ENCODE data around the gene MYBPHL.

MYBPHL gene

DNA sequence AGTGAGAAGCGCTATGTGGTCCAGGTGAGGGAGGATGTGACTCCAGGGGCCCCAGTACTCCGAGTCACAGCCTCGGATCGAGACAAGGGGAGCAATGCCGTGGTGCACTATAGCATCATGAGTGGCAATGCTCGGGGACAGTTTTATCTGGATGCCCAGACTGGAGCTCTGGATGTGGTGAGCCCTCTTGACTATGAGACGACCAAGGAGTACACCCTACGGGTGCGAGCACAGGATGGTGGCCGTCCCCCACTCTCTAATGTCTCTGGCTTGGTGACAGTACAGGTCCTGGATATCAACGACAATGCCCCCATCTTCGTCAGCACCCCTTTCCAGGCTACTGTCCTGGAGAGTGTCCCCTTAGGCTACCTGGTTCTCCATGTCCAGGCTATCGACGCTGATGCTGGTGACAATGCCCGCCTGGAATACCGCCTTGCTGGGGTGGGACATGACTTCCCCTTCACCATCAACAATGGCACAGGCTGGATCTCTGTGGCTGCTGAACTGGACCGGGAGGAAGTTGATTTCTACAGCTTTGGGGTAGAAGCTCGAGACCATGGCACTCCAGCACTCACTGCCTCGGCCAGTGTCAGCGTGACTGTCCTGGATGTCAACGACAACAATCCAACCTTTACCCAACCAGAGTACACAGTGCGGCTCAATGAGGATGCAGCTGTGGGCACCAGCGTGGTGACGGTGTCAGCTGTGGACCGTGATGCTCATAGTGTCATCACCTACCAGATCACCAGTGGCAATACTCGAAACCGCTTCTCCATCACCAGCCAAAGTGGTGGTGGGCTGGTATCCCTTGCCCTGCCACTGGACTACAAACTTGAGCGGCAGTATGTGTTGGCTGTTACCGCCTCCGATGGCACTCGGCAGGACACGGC is 55.3 kb downstream of the MYBPHL start:
- no peak for DNase-seq (ENCODE audit: low read depth)

DNA sequence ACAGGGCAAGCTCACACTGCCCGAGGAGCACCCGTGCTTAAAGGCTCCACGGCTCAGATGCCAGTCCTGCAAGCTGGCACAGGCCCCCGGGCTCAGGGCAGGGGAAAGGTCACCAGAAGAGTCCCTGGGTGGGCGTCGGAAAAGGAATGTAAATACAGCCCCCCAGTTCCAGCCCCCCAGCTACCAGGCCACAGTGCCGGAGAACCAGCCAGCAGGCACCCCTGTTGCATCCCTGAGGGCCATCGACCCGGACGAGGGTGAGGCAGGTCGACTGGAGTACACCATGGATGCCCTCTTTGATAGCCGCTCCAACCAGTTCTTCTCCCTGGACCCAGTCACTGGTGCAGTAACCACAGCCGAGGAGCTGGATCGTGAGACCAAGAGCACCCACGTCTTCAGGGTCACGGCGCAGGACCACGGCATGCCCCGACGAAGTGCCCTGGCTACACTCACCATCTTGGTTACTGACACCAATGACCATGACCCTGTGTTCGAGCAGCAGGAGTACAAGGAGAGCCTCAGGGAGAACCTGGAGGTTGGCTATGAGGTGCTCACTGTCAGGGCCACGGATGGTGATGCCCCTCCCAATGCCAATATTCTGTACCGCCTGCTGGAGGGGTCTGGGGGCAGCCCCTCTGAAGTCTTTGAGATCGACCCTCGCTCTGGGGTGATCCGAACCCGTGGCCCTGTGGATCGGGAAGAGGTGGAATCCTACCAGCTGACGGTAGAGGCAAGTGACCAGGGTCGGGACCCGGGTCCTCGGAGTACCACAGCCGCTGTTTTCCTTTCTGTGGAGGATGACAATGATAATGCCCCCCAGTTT is 56.1 kb downstream of the MYBPHL start:
- DNase-seq (ENCODE audit: low read depth): no peak

DNA sequence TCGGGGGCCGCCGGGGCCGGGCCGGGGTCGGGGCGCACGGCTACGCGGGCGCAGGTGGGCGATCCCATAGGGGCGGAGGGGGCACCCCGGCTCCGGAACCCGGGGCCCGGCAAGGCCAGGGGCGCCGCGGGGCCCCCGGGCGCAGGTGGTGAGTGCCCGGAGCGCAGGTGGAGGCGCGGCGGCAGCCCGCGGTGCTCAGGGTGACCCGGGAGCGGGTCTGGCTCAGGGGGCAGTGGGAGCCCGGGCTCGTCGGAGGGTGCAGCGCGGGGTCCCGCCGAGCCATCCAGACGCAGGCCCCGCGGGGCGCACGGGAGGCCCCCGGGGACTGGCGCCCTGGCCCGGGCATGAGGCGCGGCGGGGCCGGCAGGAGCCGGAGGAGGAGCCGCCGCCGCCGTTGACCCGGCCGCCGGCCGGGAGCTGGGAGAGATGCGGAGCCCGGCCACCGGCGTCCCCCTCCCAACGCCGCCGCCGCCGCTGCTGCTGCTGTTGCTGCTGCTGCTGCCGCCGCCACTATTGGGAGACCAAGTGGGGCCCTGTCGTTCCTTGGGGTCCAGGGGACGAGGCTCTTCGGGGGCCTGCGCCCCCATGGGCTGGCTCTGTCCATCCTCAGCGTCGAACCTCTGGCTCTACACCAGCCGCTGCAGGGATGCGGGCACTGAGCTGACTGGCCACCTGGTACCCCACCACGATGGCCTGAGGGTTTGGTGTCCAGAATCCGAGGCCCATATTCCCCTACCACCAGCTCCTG is 57.0 kb downstream of the MYBPHL start:
- DNase-seq (ENCODE audit: low read depth): no peak

- peak; percentile 39 for DNase-seq (ENCODE audit: low read depth)
Measured at GRCh38 chr1:109248797-109249629, 57.8 kb downstream of the MYBPHL start, which contains the start of gene CELSR2. CELSR2 (plus strand) TSS chr1:109249539; CDS start chr1:109250080, 541 bp downstream.

DNA sequence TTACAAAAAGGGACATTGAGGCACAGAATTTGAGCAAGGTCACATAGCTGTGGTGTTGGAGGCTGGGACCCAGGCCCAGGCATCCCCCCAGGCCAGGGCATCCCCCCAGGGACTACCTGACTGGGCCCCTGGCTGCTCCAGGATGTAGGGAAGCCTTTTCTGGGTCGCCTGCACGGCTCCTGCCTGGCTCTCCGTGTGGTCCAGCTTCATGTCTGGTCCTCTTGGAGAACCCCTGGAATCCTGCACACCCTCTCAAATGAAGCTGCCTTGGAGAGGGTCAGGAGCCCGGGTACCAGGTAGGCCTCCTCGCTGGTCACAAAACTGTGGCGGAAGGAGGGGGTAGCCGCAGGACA is 58.4 kb downstream of the MYBPHL start:
- no peak for DNase-seq (ENCODE audit: low read depth)

- no peak for DNase-seq (ENCODE audit: low read depth)
Measured at GRCh38 chr1:109247401-109248365, 59.1 kb downstream of the MYBPHL start.

DNA sequence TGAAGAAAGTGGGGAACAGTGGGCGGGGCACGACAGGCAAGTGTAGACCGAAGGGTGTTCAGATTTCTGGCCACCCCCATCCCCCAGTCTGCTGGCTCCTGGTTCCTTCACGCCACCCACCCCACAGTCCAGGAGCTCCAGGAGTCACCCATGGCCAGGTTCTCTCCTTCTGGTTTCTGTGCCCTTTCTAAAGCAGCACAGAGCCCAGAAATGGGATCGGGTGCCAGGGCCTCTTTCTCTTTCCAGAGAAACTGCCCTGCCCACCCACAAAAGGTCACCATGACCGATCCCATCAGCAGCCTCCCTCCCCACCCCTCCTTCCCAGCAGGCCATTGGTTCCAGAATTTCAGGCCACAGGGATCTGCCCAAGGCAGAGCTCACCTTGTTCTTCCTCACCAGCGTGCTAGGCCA is 60.7 kb downstream of the MYBPHL start:
- no peak for DNase-seq (ENCODE audit: low read depth)

GRCh38 chr1:109243860-109244552 is 62.8 kb downstream of the MYBPHL start:
- DNase-seq (ENCODE audit: low read depth): no peak

- DNase-seq (ENCODE audit: low read depth): no peak
Measured at GRCh38 chr1:109243221-109243620, 63.6 kb downstream of the MYBPHL start.

- no peak for DNase-seq (ENCODE audit: low read depth)
Measured at GRCh38 chr1:109242387-109242786, 64.4 kb downstream of the MYBPHL start.

All from activated T-cell treated with anti-CD3 and anti-CD28 coated beads for 24 hours (primary cell).